Measurements from ENCODE around the gene FBXL16.

DNA sequence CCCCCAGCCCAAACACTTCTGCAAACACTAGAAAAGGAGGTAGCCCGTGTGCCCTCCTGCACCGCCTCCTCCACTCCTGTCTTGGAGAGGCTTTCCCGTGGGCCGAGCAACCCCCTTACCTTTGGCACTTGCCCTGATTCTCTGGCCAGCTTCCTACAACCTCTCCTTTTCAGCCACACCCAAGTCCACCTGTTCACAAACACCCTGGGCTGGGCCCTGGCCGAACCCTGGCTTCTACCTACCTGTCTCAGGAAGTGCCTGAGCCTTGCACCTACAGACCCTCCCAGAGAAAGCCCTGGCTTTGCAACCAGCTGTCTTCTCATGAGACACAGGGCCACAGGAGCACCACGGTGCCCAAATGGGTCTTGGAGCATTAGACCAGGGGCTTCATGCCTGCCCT, 13.3 kb upstream of the FBXL16 start:
- TF ChIP-seq, protein P1, sequence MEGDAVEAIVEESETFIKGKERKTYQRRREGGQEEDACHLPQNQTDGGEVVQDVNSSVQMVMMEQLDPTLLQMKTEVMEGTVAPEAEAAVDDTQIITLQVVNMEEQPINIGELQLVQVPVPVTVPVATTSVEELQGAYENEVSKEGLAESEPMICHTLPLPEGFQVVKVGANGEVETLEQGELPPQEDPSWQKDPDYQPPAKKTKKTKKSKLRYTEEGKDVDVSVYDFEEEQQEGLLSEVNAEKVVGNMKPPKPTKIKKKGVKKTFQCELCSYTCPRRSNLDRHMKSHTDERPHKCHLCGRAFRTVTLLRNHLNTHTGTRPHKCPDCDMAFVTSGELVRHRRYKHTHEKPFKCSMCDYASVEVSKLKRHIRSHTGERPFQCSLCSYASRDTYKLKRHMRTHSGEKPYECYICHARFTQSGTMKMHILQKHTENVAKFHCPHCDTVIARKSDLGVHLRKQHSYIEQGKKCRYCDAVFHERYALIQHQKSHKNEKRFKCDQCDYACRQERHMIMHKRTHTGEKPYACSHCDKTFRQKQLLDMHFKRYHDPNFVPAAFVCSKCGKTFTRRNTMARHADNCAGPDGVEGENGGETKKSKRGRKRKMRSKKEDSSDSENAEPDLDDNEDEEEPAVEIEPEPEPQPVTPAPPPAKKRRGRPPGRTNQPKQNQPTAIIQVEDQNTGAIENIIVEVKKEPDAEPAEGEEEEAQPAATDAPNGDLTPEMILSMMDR (conservative IDR thresholded peaks at IDR 0.05; ENCODE audit: low read depth, low read length): no peak
- no peak for TF ChIP-seq EZH2 (IDR thresholded peaks at IDR 0.05; ENCODE audit: borderline replicate concordance, low read depth, low read length, poor library complexity, severe bottlenecking)

All from A673 (cell line).